Psoas muscle (tissue), 8 donors: ENCODE data around the gene EPC1. TPM values are rescaled to one million over a fixed set of nuclear protein-coding genes. Genes with fewer than 3 reads are reported as not detected.

ENCODE experiments used
- ATAC-seq, 4 donors: fragments of 200-7000 bp; cut with Tn5 transposase; one replicate each; pipeline ENCODE4 v1.9.1; 2020; ENCODE audit warnings: moderate library complexity in 3 of 4, mild to moderate bottlenecking in 2 of 4
- DNase-seq, 2 donors: peaks; one replicate each; pipeline ENCODE4 v3.0.0-alpha.2; 2020
- H3K27ac ChIP-seq: fragments of 200-600 bp; one replicate; pipeline ENCODE4 v1.8.0; 2022
- H3K27me3 ChIP-seq, 3 donors: fragments of 200-600 bp in 1 of 3; one replicate each; pipeline versions ENCODE4 v1.6.1 to v1.8.0; 2013 to 2022; ENCODE audit warnings: low read length in 2 of 3, mild to moderate bottlenecking in 2 of 3, moderate library complexity in 1 of 3; ENCODE audit not compliant: insufficient read depth in 3 of 3
- H3K36me3 ChIP-seq, 2 donors: fragments of 200-600 bp in 1 of 2; one replicate each; pipeline versions ENCODE4 v1.6.1 to v1.8.0; 2013 to 2022; ENCODE audit warnings: low read depth in 1 of 2, mild to moderate bottlenecking in 1 of 2, moderate library complexity in 1 of 2; ENCODE audit not compliant: insufficient read depth in 1 of 2
- H3K4me1 ChIP-seq: fragments of 200-600 bp; one replicate; pipeline ENCODE4 v1.8.0; 2022
- H3K4me3 ChIP-seq: fragments of 200-600 bp; one replicate; pipeline ENCODE4 v1.8.0; 2022; ENCODE audit warnings: mild to moderate bottlenecking
- H3K9me3 ChIP-seq: fragments of 200-600 bp; one replicate; pipeline ENCODE4 v1.8.0; 2022
- WGBS, 3 donors: extraction: QIAGEN DNeasy Blood & Tissue Kit; methylation state at CpG; one replicate each; pipeline versions ENCODE4 v1.1.6 to v1.1.7; 2013; 5-methylcytosine and 5-hydroxymethylcytosine counted together
- intact Hi-C, 2 donors: fragments of 100-400 bp; cut with DNase I; formaldehyde crosslinking; loops; one replicate each; pipeline versions ENCODE4 v1.11.0 to v1.14.2; 2022
- polyA plus RNA-seq, 3 donors: library from polyadenylated mRNA; stranded (reverse); fragments of 200-250 nt; gene quantifications; one replicate each; pipeline ENCODE4 v1.2.3, GENCODE V29; 2013
- total RNA-seq, 4 donors: library from RNA; stranded (reverse); fragmentation: NEBNext Ultra II Directional in 2 of 4; extraction: Animal tissue kit (Norgen Biotek cat#: 25700) in 2 of 4; gene quantifications; one replicate each; pipeline versions ENCODE4 v1.2.1 to v1.2.4, GENCODE V29; 2021 to 2023
- TF ChIP-seq, protein P1 (sequence below): fragments of 200-600 bp; IDR thresholded peaks from one replicate; pipeline ENCODE4 v1.8.0; 2022; ENCODE audit warnings: antibody characterized with exemption
- donor health status: healthy with polysubstance abuse.
- donor health status: DM: no; HTN: no; CAD: no; lungs with moderate emphysema.
- donor health status: Bipolar disorder and iron deficiency.
- donor health status: healthy.
- donor health status: DM: yes; HTN: yes; CAD: no.
- donor health status: DM: no; HTN: no; CAD: no.
- donor health status: DM: no; HTN: no; CAD: no.
- donor health status: DM: yes; HTN: yes; CAD: no.

The EPC1 gene
- total and polyA plus RNA-seq, 7 donors = 19.5 to 37.1 (median 23.4) TPM

GRCh38 chr10:32326119-32326518 lies 20.8 kb downstream of the EPC1 start:
- 39 to 49% (median 41%) methylated on average over 4 of the region's 4 CpGs for WGBS, 3 donors
- Histone ChIP-seq H3K4me3 (no peak overlapping the region), H3K36me3 (no peaks in the 10 kb centered on the region), H3K4me1 (peaks cover 66% of the 10 kb centered on the region), H3K27me3 (no peaks in the 10 kb centered on the region), H3K27ac (peak overlapping the region; percentile 41), H3K9me3 (no peaks in the 10 kb centered on the region)
- TF ChIP-seq, protein P1, sequence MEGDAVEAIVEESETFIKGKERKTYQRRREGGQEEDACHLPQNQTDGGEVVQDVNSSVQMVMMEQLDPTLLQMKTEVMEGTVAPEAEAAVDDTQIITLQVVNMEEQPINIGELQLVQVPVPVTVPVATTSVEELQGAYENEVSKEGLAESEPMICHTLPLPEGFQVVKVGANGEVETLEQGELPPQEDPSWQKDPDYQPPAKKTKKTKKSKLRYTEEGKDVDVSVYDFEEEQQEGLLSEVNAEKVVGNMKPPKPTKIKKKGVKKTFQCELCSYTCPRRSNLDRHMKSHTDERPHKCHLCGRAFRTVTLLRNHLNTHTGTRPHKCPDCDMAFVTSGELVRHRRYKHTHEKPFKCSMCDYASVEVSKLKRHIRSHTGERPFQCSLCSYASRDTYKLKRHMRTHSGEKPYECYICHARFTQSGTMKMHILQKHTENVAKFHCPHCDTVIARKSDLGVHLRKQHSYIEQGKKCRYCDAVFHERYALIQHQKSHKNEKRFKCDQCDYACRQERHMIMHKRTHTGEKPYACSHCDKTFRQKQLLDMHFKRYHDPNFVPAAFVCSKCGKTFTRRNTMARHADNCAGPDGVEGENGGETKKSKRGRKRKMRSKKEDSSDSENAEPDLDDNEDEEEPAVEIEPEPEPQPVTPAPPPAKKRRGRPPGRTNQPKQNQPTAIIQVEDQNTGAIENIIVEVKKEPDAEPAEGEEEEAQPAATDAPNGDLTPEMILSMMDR = no peak
- DNase-seq (no peak), ATAC-seq (peak in 2 of 4 donors; percentile 35 to 38)
- intact Hi-C loops = no loop called here

GRCh38 chr10:32323051-32323450 lies 23.9 kb downstream of the EPC1 start:
- ATAC-seq = no peak
- 77 to 89% (median 84%) methylated on average over 2 of the region's 2 CpGs for WGBS, 3 donors
- TF ChIP-seq, protein P1 = no peak
- Histone ChIP-seq H3K36me3 (no peaks in the 10 kb centered on the region), H3K27ac (no peak overlapping the region), H3K4me1 (peaks cover 52% of the 10 kb centered on the region), H3K4me3 (no peak overlapping the region), H3K9me3 (no peaks in the 10 kb centered on the region), H3K27me3 (no peaks in the 10 kb centered on the region)
- no peak for DNase-seq
- intact Hi-C loops = no loop called here

GRCh38 chr10:32321016-32321631 lies 25.8 kb downstream of the EPC1 start:
- intact Hi-C loops = no loop called here
- 75 to 85% (median 80%) methylated on average over 4 of the region's 4 CpGs for WGBS, 3 donors
- peaks cover 54% of the 10 kb centered on the region for H3K4me1 ChIP-seq

GRCh38 chr10:32318476-32318896 lies 28.5 kb downstream of the EPC1 start:
- intact Hi-C loops = no loop called here
- 38 to 61% (median 39%) methylated on average over 4 of the region's 4 CpGs for WGBS, 3 donors
- Histone ChIP-seq H3K9me3 (no peaks in the 10 kb centered on the region), H3K27ac (peak overlapping the region; percentile 52), H3K36me3 (no peaks in the 10 kb centered on the region), H3K4me1 (peaks cover 64% of the 10 kb centered on the region), H3K4me3 (no peak overlapping the region), H3K27me3 (no peaks in the 10 kb centered on the region)
- peak; percentile 43 to 60 (median 58) for ATAC-seq
- TF ChIP-seq, protein P1 = no peak
- DNase-seq = no peak

More at GRCh38 chr10:32321016-32321631, 25.8 kb downstream of the EPC1 start:
- Histone ChIP-seq H3K27me3 (no peaks in the 10 kb centered on the region), H3K4me3 (no peak overlapping the region), H3K27ac (no peak overlapping the region), H3K36me3 (no peaks in the 10 kb centered on the region), H3K9me3 (no peaks in the 10 kb centered on the region)
- no peak for DNase-seq
- TF ChIP-seq, protein P1 = no peak
- no peak for ATAC-seq
